NK-92 (cell line): ENCODE measurements around the gene GSTA1.
"Not testable (repeated sequence)": the region's sequence is repeated elsewhere in the genome, so short reads cannot be mapped to it uniquely, and the experiment has no call there.

ENCODE experiments used
- DNase-seq: peaks from one replicate; lab custom pipeline; 2025; ENCODE audit not compliant: unreplicated experiment; lab: John Stamatoyannopoulos, UW

GSTA1 gene

DNA sequence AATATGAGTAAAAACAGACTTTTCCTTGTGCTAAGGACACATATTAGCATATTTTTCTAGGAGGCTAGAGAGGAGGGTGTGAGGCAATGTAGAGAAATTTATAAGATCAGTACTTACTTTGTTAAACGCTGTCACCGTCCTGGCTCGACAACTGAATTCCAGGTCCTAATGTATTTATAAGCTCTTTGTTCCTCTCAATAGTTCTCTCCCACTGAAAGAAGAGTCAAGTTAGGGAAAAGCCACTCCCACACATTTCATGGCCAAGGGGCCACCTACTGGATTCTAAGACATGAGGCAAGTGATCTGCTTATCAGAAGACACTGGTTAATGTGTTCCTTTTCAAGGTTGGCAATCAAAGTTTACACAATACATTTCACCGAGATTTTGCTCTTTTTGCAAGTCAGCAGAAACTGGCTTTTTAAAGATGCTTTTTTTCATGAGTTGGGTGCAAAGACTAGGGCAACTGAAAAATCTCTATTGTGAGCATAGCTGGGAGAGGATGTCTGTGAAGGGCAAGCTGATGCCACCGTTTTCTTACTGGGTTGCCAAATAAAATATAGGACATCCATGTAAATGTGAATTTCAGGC is at the start of gene GSTA1:
GSTA1 (minus strand) TSS at position 149 of the 588 bp plus-strand sequence. CDS start 4,549 bp downstream, outside the sequence.
- DNase-seq: not testable (repeated sequence)

DNA sequence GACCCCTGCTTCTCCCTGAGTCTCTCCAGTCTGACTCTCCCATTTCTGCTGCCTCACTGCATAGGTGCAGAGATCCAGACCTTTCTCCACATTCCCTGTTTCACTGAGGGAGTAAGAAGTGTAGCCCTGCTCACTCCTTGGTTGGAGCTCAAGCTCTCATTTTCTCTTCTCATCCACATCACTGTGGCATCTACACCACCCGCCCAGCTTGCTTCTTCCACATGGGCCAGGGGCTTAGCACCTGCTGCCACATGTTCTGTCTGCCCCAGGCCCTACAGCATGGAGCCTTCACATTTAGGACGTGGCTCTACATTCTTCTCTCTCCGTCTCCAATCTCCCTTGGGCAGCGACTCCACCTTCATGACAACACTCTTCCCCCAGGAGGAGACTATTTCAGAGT is 45.5 kb upstream of the GSTA1 start:
- no peak for DNase-seq

DNA sequence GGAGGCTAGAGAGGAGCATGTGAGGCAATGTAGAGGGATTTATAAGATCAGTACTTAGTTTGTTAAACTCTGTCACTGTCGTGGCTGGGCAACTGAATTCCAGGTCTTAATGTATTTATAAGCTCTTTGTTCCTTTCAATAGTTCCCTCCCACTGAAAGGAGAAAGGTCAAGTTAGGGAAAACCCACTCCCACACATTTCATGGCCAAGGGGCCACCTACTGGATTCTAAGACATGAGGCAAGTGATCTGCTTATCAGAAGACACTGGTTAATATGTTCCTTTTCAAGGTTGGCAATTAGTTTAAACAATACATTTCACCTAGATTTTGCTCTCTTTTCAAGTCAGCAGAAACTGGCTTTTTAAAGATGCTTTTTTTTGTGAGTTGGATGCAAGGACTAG is 42.4 kb upstream of the GSTA1 start:
- DNase-seq: no peak

DNA sequence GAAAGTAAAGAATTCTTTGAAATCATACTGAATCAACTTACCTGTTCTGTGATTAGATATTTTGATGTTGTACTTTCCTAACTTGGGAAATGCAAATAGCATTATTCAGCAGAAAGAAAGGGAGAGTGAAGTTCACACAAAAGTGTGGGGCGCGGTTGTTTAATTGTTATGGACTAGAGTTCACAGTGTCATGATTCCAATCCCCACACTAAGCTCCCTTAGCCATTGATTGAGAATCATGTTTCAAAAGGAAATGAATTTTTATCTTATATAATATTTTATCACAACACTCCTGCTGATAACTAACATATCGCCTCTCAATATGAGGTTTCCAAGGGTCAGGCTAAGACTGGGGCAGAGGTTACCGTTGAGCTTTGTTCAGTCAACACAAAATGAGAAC is 40.0 kb upstream of the GSTA1 start:
- no peak for DNase-seq

DNA sequence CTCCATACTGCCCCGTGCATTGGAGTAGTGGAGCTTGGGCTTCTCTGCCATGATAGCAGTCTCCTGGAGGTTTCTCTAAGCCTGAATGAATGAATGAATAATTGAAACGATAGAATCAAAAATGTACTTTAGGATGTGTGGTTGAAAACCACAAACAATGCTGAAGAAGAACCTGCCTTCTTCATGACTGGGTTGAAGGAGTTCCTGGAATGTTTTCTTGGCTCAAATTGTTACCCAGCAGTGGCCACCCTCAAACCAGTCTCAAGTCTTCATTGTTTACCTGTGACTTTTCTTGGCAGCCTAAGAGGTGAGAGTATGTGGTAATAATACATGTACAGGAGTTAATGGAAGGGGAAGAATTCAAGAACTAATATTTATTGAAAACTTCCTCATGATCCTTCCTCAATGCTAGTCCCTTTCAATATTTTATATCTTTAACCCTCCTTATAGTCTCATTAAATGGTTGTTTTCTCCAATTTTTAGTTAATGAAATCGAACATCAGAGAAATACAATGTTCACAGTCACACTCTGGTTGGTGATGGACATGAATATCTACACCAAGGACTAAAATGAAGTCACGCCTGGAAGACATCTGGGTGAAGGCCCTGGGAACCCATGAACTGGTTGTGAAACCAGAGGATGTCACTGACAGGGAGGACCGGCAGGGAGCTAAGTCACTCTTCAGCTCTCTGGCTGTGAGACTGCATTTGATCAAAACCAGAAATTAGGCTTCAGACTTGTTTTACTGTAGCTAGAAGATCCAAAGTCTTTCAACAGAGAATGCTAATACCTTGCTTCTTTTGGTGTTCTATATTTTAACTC is 37.4 kb upstream of the GSTA1 start, which contains the start of gene GSTA5:
GSTA5 (minus strand) TSS at position 51 of the 823 bp plus-strand sequence.
- DNase-seq: no peak

DNA sequence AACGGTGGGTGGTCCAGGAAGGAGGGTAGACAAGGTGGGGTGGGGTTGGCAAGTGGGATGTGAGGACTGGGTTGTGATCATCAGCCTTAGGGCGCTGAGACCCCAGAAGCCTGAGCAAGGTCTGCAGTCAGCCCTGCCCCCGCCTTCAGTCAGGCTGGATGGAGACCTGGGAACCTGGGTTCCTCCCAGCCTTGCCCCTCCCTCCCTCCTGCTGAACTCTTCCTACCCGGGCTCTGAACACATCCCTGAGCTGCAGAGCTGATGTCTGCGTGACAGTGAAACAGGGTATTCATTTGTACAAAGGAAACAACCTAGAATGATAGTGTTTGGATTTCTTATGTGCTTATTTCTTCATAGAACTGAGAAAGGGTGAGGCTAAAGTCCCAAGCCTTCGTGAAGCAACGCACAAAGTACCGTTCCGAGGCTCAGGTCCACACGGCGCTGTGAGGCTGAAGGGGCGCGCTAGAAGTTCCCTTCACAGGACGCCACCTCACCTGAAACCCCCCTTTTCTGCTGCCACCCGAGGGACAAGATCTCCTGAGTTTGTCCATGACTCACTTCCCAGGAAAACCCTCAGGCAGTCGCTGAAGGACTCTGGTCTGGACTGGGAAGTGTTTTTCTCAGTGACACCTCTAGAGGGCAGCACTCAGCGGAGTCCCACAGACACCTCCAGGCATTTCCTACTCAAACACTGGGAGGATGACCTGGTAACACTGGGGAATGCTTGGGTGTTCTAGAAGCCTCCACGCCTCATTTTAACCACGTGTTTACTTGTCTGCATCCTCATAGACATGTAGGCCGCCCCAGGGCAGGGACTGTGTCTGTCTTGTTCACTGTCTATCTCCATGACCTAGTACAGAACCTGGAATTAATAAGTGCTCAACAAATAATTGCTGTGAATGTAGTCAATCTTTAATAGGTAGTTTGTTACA is 35.8 kb upstream of the GSTA1 start:
- no peak for DNase-seq

DNA sequence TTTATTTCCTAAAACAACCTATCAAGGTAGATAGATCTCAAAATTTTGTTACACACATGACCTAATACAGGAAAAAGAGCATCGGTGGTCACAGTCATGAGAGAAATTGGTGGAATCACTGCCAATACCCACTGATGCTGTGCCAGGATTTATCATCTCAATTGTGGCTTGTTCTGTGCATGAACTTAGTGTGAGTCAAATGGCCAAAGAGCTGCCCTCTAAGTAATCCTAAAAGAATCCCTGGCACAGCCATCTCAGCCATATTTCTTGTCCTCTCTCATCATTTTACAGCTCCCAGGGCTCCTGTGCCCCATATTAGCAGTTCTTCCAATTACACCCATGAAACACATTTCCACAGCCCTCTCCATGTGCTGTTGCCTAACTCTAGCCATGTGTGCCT is 30.9 kb upstream of the GSTA1 start:
- no peak for DNase-seq

DNA sequence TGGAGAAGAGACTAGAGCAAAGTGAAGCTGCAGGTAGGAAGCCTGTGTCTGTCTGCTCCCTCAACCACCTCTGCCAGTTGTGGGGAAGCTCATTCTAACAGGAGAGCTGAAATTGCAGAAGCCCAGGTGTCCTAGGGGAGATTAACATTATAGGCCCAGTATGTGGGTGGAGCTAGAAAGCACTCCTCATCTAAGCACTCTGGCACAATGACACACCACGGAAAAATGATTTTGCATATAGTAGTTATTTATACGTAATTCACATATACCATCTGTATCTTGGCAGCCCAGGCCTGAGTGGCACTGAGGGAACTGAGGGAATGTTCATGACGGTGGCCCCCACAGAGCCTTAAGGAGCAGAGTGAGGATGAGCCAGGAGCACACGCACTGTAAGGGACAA is 27.3 kb upstream of the GSTA1 start:
- not testable (repeated sequence) for DNase-seq

DNA sequence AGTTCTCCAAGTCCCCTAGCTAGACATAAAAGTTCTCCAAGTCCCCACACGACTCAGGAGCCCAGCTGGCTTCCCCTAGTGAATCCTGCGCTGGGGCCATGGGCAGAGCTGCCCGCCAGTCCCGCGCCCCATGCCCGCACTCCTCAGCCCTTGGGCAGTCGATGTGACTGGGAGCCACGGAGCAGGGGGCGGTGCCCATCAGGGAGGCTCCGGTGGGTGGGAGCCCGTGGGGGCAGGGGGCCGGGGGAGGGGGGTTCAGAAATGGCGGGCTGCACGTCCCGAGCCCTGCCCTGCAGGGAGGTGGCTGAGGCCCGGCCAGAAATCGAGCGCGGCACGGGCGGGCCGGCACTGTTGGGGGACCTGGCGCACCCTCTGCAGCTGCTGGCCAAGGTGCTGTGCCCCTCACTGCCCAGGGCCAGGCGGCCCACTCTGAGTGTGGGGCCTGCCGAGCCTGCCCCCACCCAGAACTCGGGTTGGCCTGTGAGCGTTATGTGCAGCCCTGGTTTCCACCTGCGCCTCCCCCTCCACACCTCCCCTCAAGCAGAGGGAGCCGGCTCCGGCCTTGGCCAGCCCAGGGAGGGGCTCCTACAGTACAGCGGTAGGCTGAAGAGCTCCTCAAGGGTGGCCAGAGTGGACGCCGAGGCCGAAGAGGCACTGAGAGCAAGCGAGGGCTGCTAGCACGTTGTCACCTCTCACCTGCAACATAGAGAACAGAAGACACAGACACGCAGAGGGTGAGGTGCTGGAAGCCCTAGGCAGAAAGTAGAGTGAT is 25.6 kb upstream of the GSTA1 start:
- DNase-seq: no peak

DNA sequence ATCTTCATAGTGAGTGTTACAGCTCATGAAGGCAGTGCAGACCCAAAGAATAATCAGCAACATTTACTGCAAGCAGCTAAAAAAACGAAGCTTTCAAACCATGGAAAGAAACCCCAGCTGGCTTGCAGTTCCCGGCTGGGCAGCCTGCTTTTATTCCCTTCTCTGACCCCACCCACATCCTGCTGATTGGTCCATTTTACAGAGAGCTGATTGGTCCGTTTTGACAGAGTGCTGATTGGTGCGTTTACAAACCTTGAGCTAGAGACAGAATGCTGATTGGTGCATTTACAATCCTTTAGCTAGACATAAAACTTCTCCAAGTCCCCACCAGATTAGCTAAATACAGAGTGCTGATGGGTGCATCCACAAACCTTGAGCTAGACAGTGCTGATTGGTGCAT is 25.0 kb upstream of the GSTA1 start:
- DNase-seq: not testable (repeated sequence)

DNA sequence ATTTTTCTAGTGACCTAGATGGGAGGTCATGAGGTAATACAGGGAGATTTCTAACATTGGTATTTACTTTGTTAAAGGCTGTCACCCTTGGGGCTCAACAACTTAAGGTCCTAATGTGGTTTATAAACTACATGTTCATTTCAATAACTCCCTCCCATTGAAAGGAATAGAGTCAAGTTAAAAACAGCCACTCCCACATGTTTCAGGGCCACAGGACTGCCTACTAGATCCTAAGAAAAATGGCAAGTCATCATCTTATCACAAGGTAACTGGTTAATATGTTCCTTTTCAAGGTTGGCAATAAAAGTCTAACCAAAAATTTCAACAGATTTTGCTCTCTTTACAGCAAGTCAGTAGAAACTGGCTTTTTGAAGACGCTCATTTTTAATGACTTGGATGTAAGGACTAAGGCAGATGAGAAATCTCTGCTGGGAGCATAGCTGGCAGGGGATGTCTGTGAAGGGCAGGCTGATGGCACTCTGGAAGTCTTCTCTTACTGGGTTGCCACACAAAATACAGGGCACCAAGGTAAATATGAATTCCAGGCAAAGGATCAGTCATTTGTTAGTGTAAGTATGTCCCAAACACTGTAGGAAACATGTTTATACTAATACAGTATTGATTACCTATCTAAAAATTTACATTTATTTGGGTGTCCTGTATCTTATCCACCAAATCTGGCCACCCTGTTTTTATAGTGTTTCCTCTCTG is 23.6 kb upstream of the GSTA1 start:
- DNase-seq: not testable (repeated sequence)

DNA sequence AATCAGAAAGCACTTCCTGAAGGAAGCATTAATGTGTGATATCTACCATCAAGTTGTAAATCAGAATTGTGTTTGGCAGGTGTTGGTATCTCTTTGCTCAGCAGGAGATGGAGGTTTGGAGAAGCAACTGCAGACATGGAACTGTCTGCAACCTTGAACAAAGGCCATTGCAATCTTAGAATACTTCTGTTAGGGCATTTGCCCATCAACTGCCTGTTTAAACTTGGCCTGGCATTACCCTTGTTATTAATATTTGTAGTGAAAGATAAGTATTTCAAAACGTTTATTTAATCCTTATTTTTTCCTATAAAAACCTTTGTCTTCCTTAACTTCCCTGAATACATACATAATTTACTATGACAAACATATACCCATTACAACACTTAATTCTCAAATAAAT is 22.9 kb upstream of the GSTA1 start:
- no peak for DNase-seq

DNA sequence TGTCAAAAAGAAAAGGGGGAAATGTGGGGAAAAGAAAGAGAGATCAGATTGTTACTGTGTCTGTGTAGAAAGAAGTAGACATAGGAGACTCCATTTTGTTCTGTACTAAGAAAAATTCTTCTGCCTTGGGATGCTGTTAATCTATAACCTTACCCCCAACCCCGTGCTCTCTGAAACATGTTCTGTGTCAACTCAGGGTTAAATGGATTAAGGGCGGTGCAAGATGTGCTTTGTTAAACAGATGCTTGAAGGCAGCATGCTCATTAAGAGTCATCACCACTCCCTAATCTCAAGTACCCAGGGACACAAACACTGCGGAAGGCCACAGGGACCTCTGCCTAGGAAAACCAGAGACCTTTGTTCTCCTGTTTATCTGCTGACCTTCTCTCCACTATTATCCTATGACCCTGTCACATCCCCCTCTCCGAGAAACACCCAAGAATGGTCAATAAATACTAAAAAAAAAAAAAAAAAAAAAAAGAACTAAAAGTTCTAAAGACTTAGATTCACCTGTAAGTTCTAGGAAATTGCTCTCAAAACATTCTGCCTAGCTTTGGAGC is 22.4 kb upstream of the GSTA1 start:
- DNase-seq: not testable (repeated sequence)

DNA sequence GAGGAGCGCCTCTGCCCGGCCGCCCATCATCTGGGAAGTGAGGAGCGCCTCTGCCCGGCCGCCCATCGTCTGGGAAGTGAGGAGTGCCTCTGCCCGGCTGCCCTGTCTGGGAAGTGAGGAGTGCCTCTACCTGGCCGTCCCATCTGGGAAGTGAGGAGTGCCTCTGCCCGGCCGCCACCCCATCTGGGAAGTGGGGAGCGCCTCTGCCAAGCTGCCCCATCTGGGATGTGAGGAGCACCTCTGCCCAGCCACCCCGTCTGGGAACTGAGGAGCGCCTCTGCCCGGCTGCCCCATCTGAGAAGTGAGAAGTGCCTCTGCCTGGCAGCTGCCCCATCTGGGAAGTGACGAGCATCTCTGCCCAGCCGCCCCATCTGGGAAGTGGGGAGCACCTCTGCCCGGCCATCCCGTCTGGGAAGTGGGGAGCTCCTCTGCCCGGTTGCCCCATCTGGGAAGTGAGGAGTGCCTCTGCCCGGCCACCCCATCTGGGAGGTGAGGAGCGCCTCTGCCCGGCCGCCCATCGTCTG is 21.7 kb upstream of the GSTA1 start:
- DNase-seq: not testable (repeated sequence)

DNA sequence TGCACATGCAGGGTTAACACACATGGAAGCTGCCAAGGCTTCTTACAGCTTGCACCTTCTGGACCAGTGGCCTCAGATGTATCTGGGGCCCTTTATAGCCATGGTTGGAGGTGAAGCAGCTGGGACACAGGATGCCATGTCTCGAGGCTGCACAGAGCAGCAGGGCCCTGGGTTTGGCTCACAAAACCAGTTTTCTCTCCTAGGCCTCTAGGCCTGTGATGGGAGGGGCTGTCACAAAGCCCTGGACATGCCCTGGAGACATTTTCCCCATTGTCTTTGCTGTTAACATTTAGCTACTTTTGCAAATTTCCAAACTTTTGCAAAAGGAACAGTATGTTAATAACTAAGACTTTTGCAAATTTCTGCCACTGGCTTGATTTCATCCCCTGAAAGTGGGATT is 18.2 kb upstream of the GSTA1 start:
- no peak for DNase-seq

DNA sequence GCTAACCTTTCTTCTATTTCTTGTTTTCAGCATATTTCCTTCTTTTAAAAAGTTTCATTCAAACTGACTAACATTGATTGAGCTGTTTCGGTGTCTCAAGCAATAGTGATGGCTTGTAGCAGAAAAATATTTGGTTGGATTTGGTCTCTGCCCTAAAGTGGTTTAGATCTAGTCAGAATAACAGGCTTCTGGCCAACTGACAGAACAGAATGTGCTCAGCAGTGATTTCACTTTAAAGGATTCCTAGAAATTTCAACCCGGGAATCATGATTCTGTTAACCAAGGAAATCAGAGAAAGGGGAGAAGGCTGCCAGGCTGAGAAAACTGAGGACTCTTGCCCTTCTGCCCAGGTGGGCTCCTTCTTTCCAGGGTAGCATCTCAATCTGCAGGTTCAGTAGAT is 16.6 kb upstream of the GSTA1 start:
- DNase-seq: no peak

DNA sequence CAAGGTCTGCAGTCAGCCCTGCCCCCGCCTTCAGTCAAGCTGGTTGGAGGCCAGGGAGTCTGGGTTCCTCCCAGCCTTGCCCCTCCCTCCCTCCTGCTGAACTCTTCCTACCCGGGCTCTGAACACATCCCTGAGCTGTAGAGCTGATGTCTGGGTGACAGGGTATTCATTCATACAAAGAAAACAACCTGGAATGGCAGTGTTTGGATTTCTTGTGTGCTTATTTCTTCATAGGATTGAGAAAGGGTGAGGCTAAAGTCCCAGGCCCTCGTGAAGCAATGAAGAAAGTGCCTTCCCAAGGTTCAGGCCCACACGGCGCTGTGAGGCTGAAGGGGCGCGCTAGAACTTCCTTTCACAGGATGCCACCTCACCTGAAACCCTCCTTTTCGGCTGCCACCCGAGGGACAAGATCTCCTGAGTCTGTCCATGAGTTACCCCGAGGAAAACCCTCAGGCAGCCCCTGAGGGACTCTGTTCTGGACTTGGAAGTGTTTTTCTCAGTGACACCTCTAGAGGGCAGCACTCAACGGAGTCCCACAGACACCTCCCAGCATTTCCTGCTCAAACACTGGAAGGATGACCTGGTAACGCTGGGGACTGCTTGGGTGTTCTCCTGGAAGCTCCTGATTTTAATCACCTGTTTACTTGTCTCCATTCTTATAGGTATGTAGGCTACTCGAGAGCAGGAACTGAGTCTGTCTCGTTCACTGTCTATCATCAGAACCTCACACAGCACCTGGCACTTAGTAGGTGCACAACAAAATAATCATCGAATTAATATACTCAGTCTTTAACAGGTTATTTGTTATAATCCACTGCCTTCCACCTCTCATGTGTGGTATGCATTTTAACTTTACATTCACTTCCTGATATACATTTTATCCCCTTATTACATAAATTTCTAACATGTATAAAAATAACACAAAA is 11.8 kb upstream of the GSTA1 start:
- no peak for DNase-seq

DNA sequence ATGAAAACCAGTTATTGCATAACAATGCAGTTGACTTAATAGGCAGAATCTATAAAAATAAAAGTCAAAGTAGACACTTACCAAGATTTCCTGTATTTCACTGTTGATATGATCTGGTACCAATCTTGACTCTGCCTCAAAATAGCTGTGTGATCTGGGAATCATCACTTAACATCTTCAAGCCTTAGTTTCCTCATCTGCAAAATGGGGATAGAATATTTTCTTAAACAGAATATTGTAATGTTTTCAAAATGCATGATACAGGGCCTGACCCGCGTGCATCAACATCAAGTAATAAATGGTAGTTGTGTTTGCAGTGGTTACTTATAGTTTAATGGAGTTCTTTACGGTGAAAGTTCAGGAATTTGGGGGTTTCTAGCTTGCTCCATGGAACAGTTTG is 10.9 kb upstream of the GSTA1 start:
- DNase-seq: not testable (repeated sequence)
